Frontal cortex (tissue), 4 donors: Measurements from ENCODE around the gene PNMA8C. TPM values are rescaled to one million over a fixed set of nuclear protein-coding genes. Genes with fewer than 3 reads are reported as not detected.
"Not testable (repeated sequence)": the region's sequence is repeated elsewhere in the genome, so short reads cannot be mapped to it uniquely, and the experiment has no call there.

ENCODE experiments used
- DNase-seq, 2 donors: peaks; one replicate each; pipeline ENCODE4 v3.0.0; 2012; ENCODE audit warnings: low spot score in 2 of 2
- FAIRE-seq: peaks from 2 replicates; lab custom pipeline; 2012; peaks lifted over from hg19 to GRCh38; lab: Jason Lieb, UNC
- total RNA-seq: library from RNA; depleted of rRNA; stranded (reverse); fragments of >200 nt; gene quantifications from one replicate; pipeline ENCODE4 v1.2.3, GENCODE V29; 2014
- donor health status: control.
- donor health status: control.
- donor health status: control.

Gene PNMA8C
- total RNA-seq, 1 donor from 2014 or later = 31.8 TPM

DNA sequence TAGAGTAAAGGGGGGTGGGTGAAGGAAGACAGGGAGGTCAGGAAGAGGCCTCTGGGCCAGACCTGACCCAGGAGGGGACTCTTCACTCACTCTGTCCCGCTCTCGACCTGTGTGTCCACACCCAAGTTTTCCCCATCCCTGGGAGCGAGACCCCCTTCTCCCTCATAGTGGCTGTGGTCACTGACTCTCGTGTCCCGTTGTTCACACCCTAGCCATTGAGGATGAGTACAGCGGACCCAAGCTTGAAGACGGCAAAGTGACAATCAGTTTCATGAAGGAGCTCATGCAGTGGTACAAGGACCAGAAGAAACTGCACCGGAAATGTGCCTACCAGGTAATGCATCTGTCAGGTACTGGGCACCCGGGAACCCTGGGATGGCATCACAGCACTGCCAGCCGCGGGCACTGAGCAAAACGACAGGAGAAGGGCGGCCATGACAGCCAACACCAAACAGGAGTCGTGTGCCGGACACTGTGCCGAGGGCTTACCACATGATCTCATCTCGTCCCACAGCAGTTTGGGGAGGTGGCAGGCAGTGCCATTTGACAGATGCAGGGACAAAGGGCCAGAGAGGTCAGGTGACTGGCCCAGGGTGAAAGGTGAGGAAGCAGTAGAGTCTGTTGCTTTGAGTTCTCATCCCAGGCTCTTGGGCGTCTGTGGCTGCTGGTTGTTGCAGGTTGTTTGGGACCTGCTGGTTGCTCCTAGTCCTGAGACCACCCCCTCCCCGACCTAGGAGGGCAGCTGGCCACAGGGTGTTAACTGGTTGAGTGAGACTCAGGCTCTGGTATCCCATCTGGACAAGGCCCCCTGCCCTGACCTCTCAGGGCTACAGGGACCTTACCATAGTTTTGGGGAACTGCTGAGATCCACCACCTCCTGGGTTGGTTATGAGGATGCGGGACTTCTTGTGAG, 52.2 kb downstream of the PNMA8C start:
- no peak for DNase-seq
- no peak for FAIRE-seq

DNA sequence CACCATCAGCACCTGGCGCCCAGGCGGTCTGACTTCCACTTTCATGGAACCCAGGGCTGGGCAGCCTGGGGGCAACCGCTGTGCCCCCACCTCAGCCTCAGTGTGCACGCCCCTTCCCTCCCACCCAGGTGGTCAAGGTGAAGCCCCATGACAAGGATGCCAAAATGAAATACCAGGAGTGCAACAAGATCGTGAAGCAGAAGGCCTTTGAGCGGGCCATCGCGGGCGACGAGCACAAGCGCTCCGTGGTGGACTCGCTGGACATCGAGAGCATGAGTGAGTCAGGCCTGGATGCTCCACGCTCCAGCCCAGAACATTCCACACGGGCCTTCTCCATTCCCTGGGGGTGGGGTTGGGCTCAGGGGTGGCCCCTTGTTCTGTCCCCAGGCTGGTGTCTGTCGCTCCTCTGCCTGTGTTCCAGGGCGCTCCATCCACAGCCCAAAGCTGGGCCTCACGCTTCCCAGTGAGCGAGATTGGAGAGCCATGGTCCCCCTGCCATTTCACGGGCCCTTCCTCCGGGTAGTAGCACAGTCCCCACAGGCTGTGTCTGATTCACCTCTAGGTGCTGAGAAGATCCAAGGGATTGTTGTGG, 53.2 kb downstream of the PNMA8C start:
- not testable (repeated sequence) for DNase-seq, FAIRE-seq

Other genes starting within 250 kb of the PNMA8C start
- not detected for gene IGFL1, start 199.2 kb downstream of the PNMA8C start, total RNA-seq
- gene HIF3A, start 131.9 kb downstream of the PNMA8C start, total RNA-seq = 3.3 TPM
- gene PPP5C, start 81.8 kb downstream of the PNMA8C start, total RNA-seq = 67.3 TPM
- gene CCDC8, start 15.4 kb downstream of the PNMA8C start, total RNA-seq = 2.4 TPM
- gene PNMA8A, start 42.6 kb upstream of the PNMA8C start, total RNA-seq = 68.1 TPM
- gene PNMA8B, start 66.9 kb upstream of the PNMA8C start, total RNA-seq = 17.1 TPM
- gene CALM3, start 172.4 kb upstream of the PNMA8C start, total RNA-seq = 211 TPM
- gene PTGIR, start 196.2 kb upstream of the PNMA8C start, total RNA-seq = not detected
- not detected for gene GNG8, start 207.3 kb upstream of the PNMA8C start, total RNA-seq
- gene DACT3, start 232.2 kb upstream of the PNMA8C start, total RNA-seq = 17.5 TPM